Activated naive CD8-positive, alpha-beta T cell treated with anti-CD3 and anti-CD28 coated beads, Interleukin-2, amount 50 U/mL, for 16 hours (primary cell): ENCODE results near the gene ACBD5.
A peak's percentile ranks its signal among the peaks of the same experiment; 100 is the strongest.
"Not testable (repeated sequence)": the region's sequence is repeated elsewhere in the genome, so short reads cannot be mapped to it uniquely, and the experiment has no call there.

Experiments used
- DNase-seq: peaks from one replicate; pipeline ENCODE4 v3.0.0-alpha.2; 2020; ENCODE audit warnings: low read depth, low spot score

Gene ACBD5

GRCh38 chr10:27240212-27241009 is at the start of gene ACBD5:
TSS of gene ACBD5 (minus strand) at chr10:27240797. CDS start at chr10:27240688, 109 bp downstream.
- peak; percentile 45 for DNase-seq

- no peak for DNase-seq
Measured at GRCh38 chr10:27285093-27285492, 44.5 kb upstream of the ACBD5 start.

- DNase-seq = no peak
Measured at GRCh38 chr10:27276581-27276980, 36.0 kb upstream of the ACBD5 start.

- DNase-seq = not testable (repeated sequence)
Measured at GRCh38 chr10:27266025-27266424, 25.4 kb upstream of the ACBD5 start.

GRCh38 chr10:27262788-27263187 is 22.2 kb upstream of the ACBD5 start:
- not testable (repeated sequence) for DNase-seq

GRCh38 chr10:27258838-27259812 is 18.5 kb upstream of the ACBD5 start:
- DNase-seq = no peak

- no peak for DNase-seq
Measured at GRCh38 chr10:27258492-27258837, 17.9 kb upstream of the ACBD5 start.

GRCh38 chr10:27256299-27257189 is 15.9 kb upstream of the ACBD5 start:
- DNase-seq = no peak

GRCh38 chr10:27253576-27253975 is 13.0 kb upstream of the ACBD5 start:
- DNase-seq = no peak

GRCh38 chr10:27252267-27253000 is 11.8 kb upstream of the ACBD5 start:
- DNase-seq = peak; percentile 72

- DNase-seq = no peak
Measured at GRCh38 chr10:27251554-27251953, 11.0 kb upstream of the ACBD5 start.

- no peak for DNase-seq
Measured at GRCh38 chr10:27248215-27248614, 7.6 kb upstream of the ACBD5 start.

- DNase-seq = no peak
Measured at GRCh38 chr10:27247441-27247840, 6.8 kb upstream of the ACBD5 start.

GRCh38 chr10:27247006-27247405 is 6.4 kb upstream of the ACBD5 start:
- DNase-seq = no peak

GRCh38 chr10:27245836-27246235 is 5.2 kb upstream of the ACBD5 start:
- DNase-seq = no peak

- no peak for DNase-seq
Measured at GRCh38 chr10:27244976-27245375, 4.4 kb upstream of the ACBD5 start.

GRCh38 chr10:27242951-27243551 is 2.5 kb upstream of the ACBD5 start:
- peak; percentile 34 for DNase-seq

- no peak for DNase-seq
Measured at GRCh38 chr10:27242473-27242950, 1.9 kb upstream of the ACBD5 start.

GRCh38 chr10:27241652-27242472 is 1.3 kb upstream of the ACBD5 start:
- DNase-seq = peak; percentile 68
